ENCODE data around the gene GTF2H1.
"Not testable (repeated sequence)": the region's sequence is repeated elsewhere in the genome, so short reads cannot be mapped to it uniquely, and the experiment has no call there.

GTF2H1 gene

GRCh38 chr11:18320617-18321016 lies 1.8 kb upstream of the GTF2H1 start:
- H3K4me3 ChIP-seq (ENCODE audit: low read depth, low read length) = peak overlapping the region; percentile 84
- no peaks in the 10 kb centered on the region for H3K36me3 ChIP-seq (replicated peaks)
- no peak for TF ChIP-seq CTCF (IDR thresholded peaks at IDR 0.05; ENCODE audit: low read depth, low read length, missing control alignments)
- H3K27me3 ChIP-seq (replicated peaks) = no peaks in the 10 kb centered on the region
- no peak for DNase-seq
- in situ Hi-C loops (cut with HindIII; ENCODE audit: low pct_ligation_motif_present, low sequenced_read_pairs) = no loop called here
- H3K27ac ChIP-seq = no peak overlapping the region

GRCh38 chr11:18321578-18321968 lies 794 bp upstream of the GTF2H1 start:
- Histone ChIP-seq H3K27ac (peak overlapping the region; percentile 95), H3K27me3 (replicated peaks) (no peaks in the 10 kb centered on the region), H3K36me3 (replicated peaks) (peaks cover 2% of the 10 kb centered on the region), H3K4me3 (ENCODE audit: low read depth, low read length) (peak overlapping the region; percentile 84)
- in situ Hi-C loops (cut with HindIII; ENCODE audit: low pct_ligation_motif_present, low sequenced_read_pairs) = no loop called here
- no peak for TF ChIP-seq CTCF (IDR thresholded peaks at IDR 0.05; ENCODE audit: low read depth, low read length, missing control alignments)
- no peak for DNase-seq

GRCh38 chr11:18322818-18323570 lies 627 bp downstream of the GTF2H1 start:
- H3K4me3 ChIP-seq (ENCODE audit: low read depth, low read length) = peak overlapping the region; percentile 84
- TF ChIP-seq CTCF (IDR thresholded peaks at IDR 0.05; ENCODE audit: low read depth, low read length, missing control alignments) = no peak
- peak overlapping the region; percentile 95 for H3K27ac ChIP-seq
- in situ Hi-C loops (cut with HindIII; ENCODE audit: low pct_ligation_motif_present, low sequenced_read_pairs) = no loop called here
- no peaks in the 10 kb centered on the region for H3K27me3 ChIP-seq (replicated peaks)
- DNase-seq = no peak
- peaks cover 2% of the 10 kb centered on the region for H3K36me3 ChIP-seq (replicated peaks)

GRCh38 chr11:18323881-18324280 lies 1.5 kb downstream of the GTF2H1 start:
- DNase-seq; H3K27me3 ChIP-seq (replicated peaks); H3K27ac ChIP-seq; in situ Hi-C loops (cut with HindIII; ENCODE audit: low pct_ligation_motif_present, low sequenced_read_pairs); H3K36me3 ChIP-seq (replicated peaks): not testable (repeated sequence)
- H3K4me3 ChIP-seq (ENCODE audit: low read depth, low read length) = peak overlapping the region; percentile 20

GRCh38 chr11:18324381-18324780 lies 2.0 kb downstream of the GTF2H1 start:
- DNase-seq = no peak
- Histone ChIP-seq H3K4me3 (ENCODE audit: low read depth, low read length) (peak overlapping the region; percentile 20), H3K27ac (no peak overlapping the region), H3K27me3 (replicated peaks) (no peaks in the 10 kb centered on the region), H3K36me3 (replicated peaks) (peaks cover 5% of the 10 kb centered on the region)
- TF ChIP-seq CTCF (IDR thresholded peaks at IDR 0.05; ENCODE audit: low read depth, low read length, missing control alignments) = no peak
- in situ Hi-C loops (cut with HindIII; ENCODE audit: low pct_ligation_motif_present, low sequenced_read_pairs) = no loop called here

- no peak overlapping the region for H3K27ac ChIP-seq
- H3K27me3 ChIP-seq (replicated peaks) = no peaks in the 10 kb centered on the region
- TF ChIP-seq CTCF (IDR thresholded peaks at IDR 0.05; ENCODE audit: low read depth, low read length, missing control alignments) = no peak
- DNase-seq = no peak
- H3K4me3 ChIP-seq (ENCODE audit: low read depth, low read length) = no peak overlapping the region
- H3K36me3 ChIP-seq (replicated peaks) = peaks cover 28% of the 10 kb centered on the region
- in situ Hi-C loops (cut with HindIII; ENCODE audit: low pct_ligation_motif_present, low sequenced_read_pairs) = no loop called here
These were observed 7.0 kb downstream of the GTF2H1 start for GRCh38 chr11:18329196-18329870.

Data from brain microvascular endothelial cell (primary cell).